Neutrophil (primary cell): ENCODE results near the gene SLK.

ENCODE experiments used
- H3K27ac ChIP-seq: fragments of 200-600 bp; sonication (generic); 2 replicates; pipeline ENCODE4 v1.5.1; 2016; ENCODE audit warnings: mild to moderate bottlenecking, moderate library complexity
- H3K27me3 ChIP-seq: fragments of 200-600 bp; sonication (generic); 2 replicates; pipeline ENCODE4 v1.6.0; 2016; ENCODE audit warnings: mild to moderate bottlenecking
- H3K36me3 ChIP-seq: fragments of 200-600 bp; sonication (generic); 2 replicates; pipeline ENCODE4 v1.5.1; 2017
- H3K4me1 ChIP-seq, 2 experiments: fragments of 200-600 bp in 1 of 2; sonication (generic) in 1 of 2; 1 replicate in 1 of 2; 2 replicates in 1 of 2; pipeline versions ENCODE4 v1.5.1 to v1.6.1; 2013 to 2016; ENCODE audit warnings: low read depth in 1 of 2, low read length in 1 of 2, mild to moderate bottlenecking in 1 of 2, moderate library complexity in 1 of 2; ENCODE audit not compliant: control insufficient read depth in 1 of 2, insufficient read depth in 1 of 2
- H3K4me3 ChIP-seq, 2 experiments: fragments of 200-600 bp in 1 of 2; sonication (generic) in 1 of 2; 1 replicate in 1 of 2; 2 replicates in 1 of 2; pipeline ENCODE4 v1.5.1; 2013 to 2016; ENCODE audit warnings: low read depth in 1 of 2, low read length in 1 of 2, mild to moderate bottlenecking in 1 of 2, moderate library complexity in 1 of 2
- H3K9me3 ChIP-seq: fragments of 200-600 bp; sonication (generic); 2 replicates; pipeline ENCODE4 v1.5.1; 2016
- CTCF ChIP-seq: fragments of 200-600 bp; sonication (generic); IDR thresholded peaks from 2 replicates; pipeline ENCODE4 v1.5.1; 2016; ENCODE audit warnings: antibody characterized with exemption

Gene SLK

GRCh38 chr10:103928784-103929183 is 38.2 kb upstream of the SLK start:
- no peak for TF ChIP-seq CTCF
- H3K27me3 ChIP-seq: no peaks in the 10 kb centered on the region
- no peak overlapping the region for H3K4me3 ChIP-seq
- H3K36me3 ChIP-seq: no peaks in the 10 kb centered on the region
- H3K27ac ChIP-seq: no peak overlapping the region
- no peaks in the 10 kb centered on the region for H3K9me3 ChIP-seq
- no peaks in the 10 kb centered on the region for H3K4me1 ChIP-seq

- H3K9me3 ChIP-seq: no peaks in the 10 kb centered on the region
- no peak overlapping the region for H3K27ac ChIP-seq
- no peak for TF ChIP-seq CTCF
- no peaks in the 10 kb centered on the region for H3K36me3 ChIP-seq
- H3K4me1 ChIP-seq: no peaks in the 10 kb centered on the region
- no peak overlapping the region for H3K4me3 ChIP-seq
- no peaks in the 10 kb centered on the region for H3K27me3 ChIP-seq
These were observed 37.5 kb upstream of the SLK start for GRCh38 chr10:103929381-103929921.

GRCh38 chr10:103930449-103930848 is 36.5 kb upstream of the SLK start:
- TF ChIP-seq CTCF: no peak
- Histone ChIP-seq H3K27ac (no peak overlapping the region), H3K4me1 (no peaks in the 10 kb centered on the region), H3K4me3 (no peak overlapping the region), H3K36me3 (no peaks in the 10 kb centered on the region), H3K27me3 (no peaks in the 10 kb centered on the region), H3K9me3 (no peaks in the 10 kb centered on the region)

- Histone ChIP-seq H3K4me1 (no peaks in the 10 kb centered on the region), H3K36me3 (no peaks in the 10 kb centered on the region), H3K9me3 (no peaks in the 10 kb centered on the region), H3K4me3 (no peak overlapping the region), H3K27ac (no peak overlapping the region), H3K27me3 (no peaks in the 10 kb centered on the region)
- TF ChIP-seq CTCF: no peak
These were observed 36.1 kb upstream of the SLK start for GRCh38 chr10:103930881-103931280.

- Histone ChIP-seq H3K4me3 (no peak overlapping the region), H3K27ac (no peak overlapping the region), H3K4me1 (no peaks in the 10 kb centered on the region), H3K9me3 (no peaks in the 10 kb centered on the region), H3K36me3 (no peaks in the 10 kb centered on the region), H3K27me3 (no peaks in the 10 kb centered on the region)
- TF ChIP-seq CTCF: no peak
These were observed 35.3 kb upstream of the SLK start for GRCh38 chr10:103931603-103932002.

GRCh38 chr10:103932271-103932670 is 34.7 kb upstream of the SLK start:
- no peak for TF ChIP-seq CTCF
- no peaks in the 10 kb centered on the region for H3K36me3 ChIP-seq
- H3K4me3 ChIP-seq: no peak overlapping the region
- no peak overlapping the region for H3K27ac ChIP-seq
- H3K27me3 ChIP-seq: no peaks in the 10 kb centered on the region
- H3K4me1 ChIP-seq: no peaks in the 10 kb centered on the region
- H3K9me3 ChIP-seq: no peaks in the 10 kb centered on the region
